GM19240 (cell line): ENCODE results near the gene TIAM1.

ENCODE experiments used
- DNase-seq: peaks from one replicate; pipeline ENCODE4 v3.0.0; 2011; ENCODE audit warnings: low spot score; ENCODE audit not compliant: insufficient read length

The TIAM1 gene

DNA sequence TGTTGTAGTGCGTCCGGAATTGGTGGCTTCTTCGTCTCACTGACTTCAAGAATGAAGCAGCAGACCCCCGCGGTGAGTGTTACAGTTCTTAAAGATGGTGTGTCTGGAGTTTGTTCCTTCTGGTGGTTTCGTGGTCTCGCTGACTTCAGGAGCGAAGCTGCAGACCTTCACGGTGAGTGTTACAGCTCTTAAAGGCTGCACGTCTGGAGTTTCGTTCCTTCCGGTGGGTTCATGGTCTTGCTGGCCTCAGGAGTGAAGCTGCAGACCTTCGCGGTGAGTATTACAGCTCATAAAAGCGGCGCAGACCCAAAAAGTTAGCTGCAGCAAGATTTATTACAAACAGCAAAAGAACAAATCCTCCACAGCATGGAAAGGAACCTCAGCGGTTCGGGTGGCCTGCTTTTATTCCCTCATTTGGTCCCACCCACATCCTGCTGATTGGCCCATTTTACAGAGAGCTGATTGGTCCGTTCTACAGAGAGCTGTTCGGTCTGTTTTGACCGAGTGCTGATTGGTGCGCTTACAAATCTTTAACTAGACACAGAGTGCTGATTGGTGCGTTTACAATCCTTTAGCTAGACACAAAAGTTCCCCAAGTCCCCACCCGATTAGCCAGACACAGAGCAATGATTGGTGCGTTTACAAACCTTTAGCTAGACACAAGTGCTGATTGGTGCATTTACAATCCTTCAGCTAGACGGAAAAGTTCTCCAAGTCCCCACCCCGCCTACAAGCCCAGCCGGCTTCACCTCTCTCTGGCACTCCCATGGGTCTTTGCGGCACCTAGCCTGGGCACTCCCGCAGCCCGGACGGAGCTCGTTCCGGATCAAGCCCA, 256.2 kb downstream of the TIAM1 start:
- no peak for DNase-seq

DNA sequence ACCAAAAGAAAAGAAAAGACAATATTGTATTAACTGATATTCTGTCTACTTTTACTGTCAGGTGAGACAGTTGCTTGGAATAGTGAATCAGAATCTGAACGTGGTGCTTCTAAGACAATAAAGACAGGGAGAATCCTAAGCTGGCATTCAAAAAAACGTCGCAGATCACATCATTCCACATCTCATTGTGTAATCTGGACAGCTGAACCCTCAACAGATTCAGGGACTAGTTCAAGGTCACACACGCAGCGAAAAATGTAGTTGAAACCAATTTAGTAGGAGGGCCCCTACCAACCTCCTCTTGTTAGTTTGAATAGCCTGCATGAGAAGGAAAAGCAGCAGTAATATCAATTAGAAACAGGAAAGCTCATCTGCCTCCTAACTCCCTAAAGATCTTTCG, 259.4 kb downstream of the TIAM1 start:
- DNase-seq, result no peak

DNA sequence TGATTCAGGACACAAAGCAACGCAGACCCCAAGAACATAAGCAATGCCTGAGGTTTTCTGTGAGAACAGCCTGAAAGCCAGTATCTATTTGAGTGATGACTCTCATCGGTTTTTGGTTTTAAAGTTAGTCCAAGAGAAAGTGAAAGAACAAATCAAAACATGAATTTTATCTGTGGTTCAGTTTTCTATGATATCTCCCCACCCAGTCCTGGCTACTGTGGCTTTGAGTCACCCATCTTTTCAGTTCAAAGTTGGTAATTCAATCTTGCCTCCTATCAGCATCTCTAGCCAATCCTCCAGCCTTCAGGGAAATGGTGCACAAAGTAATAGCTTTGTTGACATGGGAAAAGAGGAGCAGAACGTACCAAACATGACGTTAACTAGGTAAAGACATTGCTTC, 265.3 kb downstream of the TIAM1 start:
- no peak for DNase-seq

DNA sequence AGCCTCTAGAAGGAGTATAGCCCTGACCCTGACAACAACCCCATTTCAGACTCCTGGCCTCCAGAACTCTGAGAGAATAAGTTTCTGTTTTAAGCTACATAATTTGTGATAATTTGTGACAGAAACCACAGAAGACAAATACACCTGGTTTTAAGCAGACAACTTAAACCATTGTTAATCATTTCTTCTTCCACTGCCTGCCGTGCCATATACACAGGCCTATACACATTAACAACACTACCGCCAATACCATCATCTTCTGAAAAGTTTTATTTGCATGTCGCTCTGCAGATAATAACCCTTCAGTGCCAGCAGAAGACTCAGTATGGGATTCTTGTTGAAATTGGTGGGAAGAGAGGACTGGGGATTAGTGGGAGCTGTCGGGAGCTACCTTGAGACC, 265.8 kb downstream of the TIAM1 start:
- DNase-seq, result no peak

DNA sequence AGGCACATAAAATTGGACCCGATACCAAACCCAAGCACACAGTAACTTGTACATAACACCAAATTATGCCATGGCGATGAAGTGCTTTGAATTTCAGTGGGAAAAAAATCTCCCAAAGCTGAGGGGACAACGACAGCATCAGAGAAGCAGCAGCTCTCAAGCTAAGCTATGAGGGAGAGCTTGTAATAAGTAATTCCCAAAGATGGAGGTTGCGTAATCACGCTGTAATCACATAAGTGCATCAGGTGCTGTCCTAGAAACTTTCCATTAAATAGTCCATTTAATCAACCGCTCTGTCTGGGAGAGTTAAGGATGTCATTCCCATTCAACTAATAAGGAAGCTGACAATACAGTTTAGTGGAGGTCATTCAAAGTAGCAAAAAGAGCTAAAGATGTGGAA, 268.2 kb downstream of the TIAM1 start:
- DNase-seq, result no peak

DNA sequence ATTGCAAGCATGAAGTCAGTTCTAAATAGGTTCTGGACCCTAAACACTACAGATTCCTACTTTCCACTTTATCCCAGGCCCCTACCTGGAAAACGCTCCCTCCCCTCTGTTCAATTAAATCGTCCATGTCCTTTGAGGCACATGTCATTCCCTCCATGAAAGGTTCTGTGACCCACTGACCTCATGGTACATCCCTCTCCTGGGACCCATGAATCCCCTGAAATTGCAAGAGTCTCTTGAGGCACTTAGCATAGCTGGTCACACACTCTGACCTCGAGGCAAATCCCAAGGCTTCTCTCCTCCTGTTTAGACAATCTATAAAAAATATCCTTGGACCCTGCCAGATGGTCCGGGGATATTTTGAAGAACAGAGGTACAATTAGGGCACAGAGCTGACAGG, 271.5 kb downstream of the TIAM1 start:
- no peak for DNase-seq
